ENCODE data around the gene ANXA5. TPM values are rescaled to one million over a fixed set of nuclear protein-coding genes. Genes with fewer than 3 reads are reported as not detected.

ANXA5 gene
- total RNA-seq, 2 experiments from 2014 or later: 142 to 152 TPM

- Mint-ChIP-seq H3K4me1 (no peaks in the 10 kb centered on the region), H3K9me3 (ENCODE audit: low read depth) (no peaks in the 10 kb centered on the region), H3K27me3 (no peaks in the 10 kb centered on the region), H3K27ac (no peak overlapping the region), H3K36me3 (peaks cover 31% of the 10 kb centered on the region), H3K4me3 (no peak overlapping the region)
- CTCF ChIA-PET: interaction anchor here (1.0 kb wide), 1 partner anchor 198 kb away, joined by 3 read pairs; no protein-coding TSS in a partner anchor
- ATAC-seq: no peak
- no peak for DNase-seq
Measured at GRCh38 chr4:121685257-121685656, 11.5 kb downstream of the ANXA5 start.

GRCh38 chr4:121684561-121684960 is 12.2 kb downstream of the ANXA5 start:
- H3K9me3 Mint-ChIP-seq (ENCODE audit: low read depth): no peaks in the 10 kb centered on the region
- H3K27ac Mint-ChIP-seq: no peak overlapping the region
- ATAC-seq (no peak), DNase-seq (no peak)
- H3K27me3 Mint-ChIP-seq: no peaks in the 10 kb centered on the region
- CTCF ChIA-PET: no interaction called here
- H3K4me3 Mint-ChIP-seq: no peak overlapping the region
- H3K36me3 Mint-ChIP-seq: peaks cover 36% of the 10 kb centered on the region
- H3K4me1 Mint-ChIP-seq: no peaks in the 10 kb centered on the region

GRCh38 chr4:121684016-121684415 is 12.8 kb downstream of the ANXA5 start:
- CTCF ChIA-PET: no interaction called here
- Mint-ChIP-seq H3K4me3 (no peak overlapping the region), H3K27me3 (no peaks in the 10 kb centered on the region), H3K4me1 (no peaks in the 10 kb centered on the region), H3K36me3 (peaks cover 40% of the 10 kb centered on the region), H3K9me3 (ENCODE audit: low read depth) (no peaks in the 10 kb centered on the region), H3K27ac (no peak overlapping the region)
- ATAC-seq: no peak
- no peak for DNase-seq

GRCh38 chr4:121680571-121680970 is 16.2 kb downstream of the ANXA5 start:
- no peaks in the 10 kb centered on the region for H3K9me3 Mint-ChIP-seq (ENCODE audit: low read depth)
- no peak for ATAC-seq

GRCh38 chr4:121679951-121680350 is 16.8 kb downstream of the ANXA5 start:
- ATAC-seq (no peak), DNase-seq (no peak)
- H3K27ac Mint-ChIP-seq: no peak overlapping the region
- H3K36me3 Mint-ChIP-seq: peaks cover 42% of the 10 kb centered on the region
- H3K4me3 Mint-ChIP-seq: no peak overlapping the region
- H3K27me3 Mint-ChIP-seq: no peaks in the 10 kb centered on the region
- H3K9me3 Mint-ChIP-seq (ENCODE audit: low read depth): no peaks in the 10 kb centered on the region
- H3K4me1 Mint-ChIP-seq: no peaks in the 10 kb centered on the region
- CTCF ChIA-PET: no interaction called here

More at GRCh38 chr4:121680571-121680970, 16.2 kb downstream of the ANXA5 start:
- DNase-seq: no peak
- Mint-ChIP-seq H3K27ac (no peak overlapping the region), H3K4me1 (no peaks in the 10 kb centered on the region), H3K4me3 (no peak overlapping the region), H3K36me3 (peaks cover 47% of the 10 kb centered on the region), H3K27me3 (no peaks in the 10 kb centered on the region)
- CTCF ChIA-PET: interaction anchor here (2.9 kb wide), 1 partner anchor 16 kb away, joined by 8 read pairs; the partner anchor contains the start of gene ANXA5

- Mint-ChIP-seq H3K27ac (no peak overlapping the region), H3K36me3 (peaks cover 37% of the 10 kb centered on the region), H3K4me1 (no peaks in the 10 kb centered on the region), H3K4me3 (no peak overlapping the region), H3K9me3 (ENCODE audit: low read depth) (no peaks in the 10 kb centered on the region), H3K27me3 (no peaks in the 10 kb centered on the region)
- no peak for ATAC-seq
- no peak for DNase-seq
- CTCF ChIA-PET: no interaction called here
Measured at GRCh38 chr4:121679267-121679666, 17.5 kb downstream of the ANXA5 start.

- Mint-ChIP-seq H3K27ac (no peak overlapping the region), H3K4me1 (no peaks in the 10 kb centered on the region), H3K4me3 (no peak overlapping the region), H3K36me3 (peaks cover 35% of the 10 kb centered on the region), H3K27me3 (no peaks in the 10 kb centered on the region), H3K9me3 (ENCODE audit: low read depth) (no peaks in the 10 kb centered on the region)
- CTCF ChIA-PET: interaction anchor here (0.7 kb wide), 1 partner anchor 49 kb away, joined by 3 read pairs; no protein-coding TSS in a partner anchor
- no peak for DNase-seq
- no peak for ATAC-seq
Measured at GRCh38 chr4:121677524-121677923, 19.3 kb downstream of the ANXA5 start.

GRCh38 chr4:121676345-121677075 is 20.3 kb downstream of the ANXA5 start:
- H3K36me3 Mint-ChIP-seq: peaks cover 43% of the 10 kb centered on the region
- no peaks in the 10 kb centered on the region for H3K4me1 Mint-ChIP-seq
- no peak for ATAC-seq
- no peaks in the 10 kb centered on the region for H3K27me3 Mint-ChIP-seq
- no peak overlapping the region for H3K27ac Mint-ChIP-seq
- no peaks in the 10 kb centered on the region for H3K9me3 Mint-ChIP-seq (ENCODE audit: low read depth)
- CTCF ChIA-PET: no interaction called here
- H3K4me3 Mint-ChIP-seq: no peak overlapping the region
- no peak for DNase-seq

GRCh38 chr4:121675715-121676114 is 21.1 kb downstream of the ANXA5 start:
- Mint-ChIP-seq H3K4me3 (no peak overlapping the region), H3K4me1 (no peaks in the 10 kb centered on the region), H3K9me3 (ENCODE audit: low read depth) (no peaks in the 10 kb centered on the region), H3K27me3 (no peaks in the 10 kb centered on the region), H3K27ac (no peak overlapping the region), H3K36me3 (peaks cover 43% of the 10 kb centered on the region)
- DNase-seq: no peak
- ATAC-seq: no peak
- CTCF ChIA-PET: no interaction called here

- Mint-ChIP-seq H3K27me3 (no peaks in the 10 kb centered on the region), H3K9me3 (ENCODE audit: low read depth) (no peaks in the 10 kb centered on the region), H3K27ac (no peak overlapping the region), H3K36me3 (peaks cover 34% of the 10 kb centered on the region), H3K4me1 (no peaks in the 10 kb centered on the region), H3K4me3 (no peak overlapping the region)
- CTCF ChIA-PET: no interaction called here
- DNase-seq (no peak), ATAC-seq (no peak)
Measured at GRCh38 chr4:121674696-121675095, 22.1 kb downstream of the ANXA5 start.

GRCh38 chr4:121674191-121674590 is 22.6 kb downstream of the ANXA5 start:
- Mint-ChIP-seq H3K9me3 (ENCODE audit: low read depth) (no peaks in the 10 kb centered on the region), H3K27ac (no peak overlapping the region), H3K36me3 (peaks cover 35% of the 10 kb centered on the region), H3K4me1 (no peaks in the 10 kb centered on the region), H3K4me3 (no peak overlapping the region), H3K27me3 (no peaks in the 10 kb centered on the region)
- ATAC-seq (no peak), DNase-seq (no peak)
- CTCF ChIA-PET: no interaction called here

- CTCF ChIA-PET: no interaction called here
- Mint-ChIP-seq H3K27me3 (no peaks in the 10 kb centered on the region), H3K4me1 (no peaks in the 10 kb centered on the region), H3K4me3 (no peak overlapping the region), H3K36me3 (peaks cover 44% of the 10 kb centered on the region), H3K9me3 (ENCODE audit: low read depth) (no peaks in the 10 kb centered on the region), H3K27ac (no peak overlapping the region)
- ATAC-seq (no peak), DNase-seq (no peak)
Measured at GRCh38 chr4:121669163-121669550, 27.6 kb downstream of the ANXA5 start.

- H3K36me3 Mint-ChIP-seq: peaks cover 44% of the 10 kb centered on the region
- no peaks in the 10 kb centered on the region for H3K4me1 Mint-ChIP-seq
- no peaks in the 10 kb centered on the region for H3K27me3 Mint-ChIP-seq
- CTCF ChIA-PET: interaction anchor here (1.2 kb wide), 1 partner anchor 206 kb away, joined by 4 read pairs; no protein-coding TSS in a partner anchor
- H3K9me3 Mint-ChIP-seq (ENCODE audit: low read depth): no peaks in the 10 kb centered on the region
- no peak overlapping the region for H3K4me3 Mint-ChIP-seq
- DNase-seq (no peak), ATAC-seq (no peak)
- H3K27ac Mint-ChIP-seq: no peak overlapping the region
Measured at GRCh38 chr4:121668368-121669162, 28.2 kb downstream of the ANXA5 start.

Data from activated CD8-positive, alpha-beta memory T cell treated with anti-CD3 and anti-CD28 coated beads, Interleukin-2, amount 10 ng/mL, durations not matched to agents 7 days and 5 days (primary cell).